ENCODE data around the gene GSC2. TPM values are rescaled to one million over a fixed set of nuclear protein-coding genes. Genes with fewer than 3 reads are reported as not detected.

The GSC2 gene
- total and polyA plus RNA-seq, 2 of the 4 experiments (the other 2 are of a cell fraction), result not detected

- intact Hi-C loops (cut with micrococcal nuclease), result loop anchor here (1.0 to 2.0 kb wide), 4 partner anchors 112 to 451 kb away; partner anchors contain the start of genes CDC45, CLTCL1 and UFD1
- peak overlapping the region; percentile 22 for H2AK9ac ChIP-seq (replicated peaks; ENCODE audit: low read depth, low read length, poor library complexity)
- no peak overlapping the region for H3K18ac ChIP-seq (ENCODE audit: low read depth, low read length)
- in situ Hi-C loops (cut with MboI; ENCODE audit: low sequenced_read_pairs), result loop anchor here (10.0 kb wide), 1 partner anchor 175 kb away; no protein-coding TSS in a partner anchor
- peaks cover 8% of the 10 kb centered on the region for H3K36me3 ChIP-seq (ENCODE audit: control insufficient read depth, insufficient read depth, low read length)
- H3K9me3 ChIP-seq (ENCODE audit: control insufficient read depth, insufficient read depth, low read length), result no peaks in the 10 kb centered on the region
- H3K56ac ChIP-seq (ENCODE audit: extremely low read depth, insufficient read depth, low read length), result no peak overlapping the region
- WGBS, 2 experiments (ENCODE audit: extremely low coverage in 2 of 2, insufficient read length in 1 of 2), result 40% methylated on average over 7 of the region's 15 CpGs; no CpG with 5 or more reads in 1 of the 2 experiments
- H3K4me2 ChIP-seq (ENCODE audit: low read depth, low read length), result peak overlapping the region; percentile 61
- ChIA-PET CTCF (interaction anchor here (0.6 to 1.1 kb wide), 6 partner anchors 10 to 1603 kb away, joined by 3 to 8 read pairs (median 3); no protein-coding TSS in a partner anchor), POLR2A (ENCODE audit: unreplicated experiment) (no interaction called here)
- no peaks in the 10 kb centered on the region for H3K27me3 ChIP-seq (ENCODE audit: control insufficient read depth, insufficient read depth, low read length)
- H4K5ac ChIP-seq (ENCODE audit: low read depth, low read length), result peak overlapping the region; percentile 11; the same call in 1 of the 2 replicates
- 0 out of 2 replicates have a peak overlapping the region, but pooled peaks have one; percentile 46 for H3K4me3 ChIP-seq (ENCODE audit: insufficient read depth, low read depth, low read length)
- H3K9ac ChIP-seq (ENCODE audit: low read depth, low read length), result 0 out of 2 replicates have a peak overlapping the region, but pooled peaks have one; percentile 25
- peak overlapping the region; percentile 44; the same call in 1 of the 2 replicates for H2AK5ac ChIP-seq (ENCODE audit: low read depth, low read length)
- peaks cover 2 to 35% of the 10 kb centered on the region in 2 experiments; a peak in 3 of 4 replicates for H3K79me1 ChIP-seq (ENCODE audit: low read depth in 1 of 2, low read length in 2 of 2)
- peaks cover 17% of the 10 kb centered on the region for H4K20me1 ChIP-seq (ENCODE audit: insufficient read depth, low read length)
- peak overlapping the region; percentile 89 for H2AFZ ChIP-seq (replicated peaks; ENCODE audit: low read length, poor library complexity)
- TF ChIP-seq NFE2L2 (IDR thresholded peaks at IDR 0.05; ENCODE audit: low read depth, low read length) (no peak), RFX5 (IDR thresholded peaks at IDR 0.05; ENCODE audit: low read depth, low read length) (no peak), CTCF (conservative IDR thresholded peaks at IDR 0.05; ENCODE audit: low read depth, low read length) (peak; percentile 75), RCOR1 (IDR thresholded peaks at IDR 0.05; ENCODE audit: insufficient replicate concordance, low read length) (no peak), SMC3 (IDR thresholded peaks at IDR 0.05; ENCODE audit: low read depth, low read length) (peak; percentile 71), MXI1 (IDR thresholded peaks at IDR 0.05; ENCODE audit: borderline replicate concordance, low read depth, low read length) (no peak), RAD21 (IDR thresholded peaks at IDR 0.05; ENCODE audit: low read length) (peak; percentile 78), CEBPB (IDR thresholded peaks at IDR 0.05; ENCODE audit: low read depth, low read length) (no peak), MAFK (IDR thresholded peaks at IDR 0.05; ENCODE audit: low read depth, low read length) (no peak), FOS (IDR thresholded peaks at IDR 0.05; ENCODE audit: low read depth, low read length) (no peak)
- dilution Hi-C loops (cut with HindIII; ENCODE audit: low sequenced_read_pairs, unreplicated experiment), result no loop called here
- H3K4ac ChIP-seq (ENCODE audit: low read depth, low read length), result no peak overlapping the region; the same call in 1 of the 2 replicates
- DNase-seq (peak; percentile 85), ATAC-seq (ENCODE audit: low read depth) (peak; percentile 65)
- H2BK5ac ChIP-seq (ENCODE audit: low read depth, low read length, poor library complexity, severe bottlenecking), result no peak overlapping the region
- 0 out of 2 replicates have a peak, but pooled peaks cover 2% of the 10 kb centered on the region for H3K9me1 ChIP-seq (ENCODE audit: insufficient read depth, low read length)
- no peak overlapping the region for H2BK15ac ChIP-seq (ENCODE audit: low read depth, low read length)
- no peak overlapping the region for H2BK120ac ChIP-seq (ENCODE audit: low read depth, low read length)
- no peak overlapping the region for H3K14ac ChIP-seq (replicated peaks; ENCODE audit: low read depth, low read length)
- no TSS peak for BruUV-seq (replicated peaks)
- no peak overlapping the region for H2BK20ac ChIP-seq (ENCODE audit: low read depth, low read length)
- peaks cover 14% of the 10 kb centered on the region for H3K4me1 ChIP-seq (ENCODE audit: control insufficient read depth, insufficient read depth, low read length)
- H3K27ac ChIP-seq (ENCODE audit: insufficient read depth, low read length), result no peak overlapping the region
- no peak overlapping the region for H3K23ac ChIP-seq (ENCODE audit: low read depth, low read length)
- 0 out of 2 replicates have a peak overlapping the region, but pooled peaks have one; percentile 27 for H4K91ac ChIP-seq (ENCODE audit: insufficient read depth, low read depth, low read length)
- peak overlapping the region; percentile 32 to 56; a peak in 2 of 4 replicates for H4K8ac ChIP-seq (ENCODE audit: low read depth in 2 of 2, low read length in 2 of 2)
Observed at GRCh38 chr22:19179497-19180048, 29.5 kb upstream of the GSC2 start.

Data from IMR-90 (cell line).